GM19328 (cell line): ENCODE data around the gene OR51G1.
"Not testable (repeated sequence)": the region's sequence is repeated elsewhere in the genome, so short reads cannot be mapped to it uniquely, and the experiment has no call there.

Experiments
- ATAC-seq: cut with Tn5 transposase; IDR thresholded peaks from one replicate; pipeline ENCODE4 v1.9.1; 2021; ENCODE audit warnings: mild to moderate bottlenecking, moderate library complexity; ENCODE audit not compliant: unreplicated experiment

Gene OR51G1, protein sequence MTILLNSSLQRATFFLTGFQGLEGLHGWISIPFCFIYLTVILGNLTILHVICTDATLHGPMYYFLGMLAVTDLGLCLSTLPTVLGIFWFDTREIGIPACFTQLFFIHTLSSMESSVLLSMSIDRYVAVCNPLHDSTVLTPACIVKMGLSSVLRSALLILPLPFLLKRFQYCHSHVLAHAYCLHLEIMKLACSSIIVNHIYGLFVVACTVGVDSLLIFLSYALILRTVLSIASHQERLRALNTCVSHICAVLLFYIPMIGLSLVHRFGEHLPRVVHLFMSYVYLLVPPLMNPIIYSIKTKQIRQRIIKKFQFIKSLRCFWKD

DNA sequence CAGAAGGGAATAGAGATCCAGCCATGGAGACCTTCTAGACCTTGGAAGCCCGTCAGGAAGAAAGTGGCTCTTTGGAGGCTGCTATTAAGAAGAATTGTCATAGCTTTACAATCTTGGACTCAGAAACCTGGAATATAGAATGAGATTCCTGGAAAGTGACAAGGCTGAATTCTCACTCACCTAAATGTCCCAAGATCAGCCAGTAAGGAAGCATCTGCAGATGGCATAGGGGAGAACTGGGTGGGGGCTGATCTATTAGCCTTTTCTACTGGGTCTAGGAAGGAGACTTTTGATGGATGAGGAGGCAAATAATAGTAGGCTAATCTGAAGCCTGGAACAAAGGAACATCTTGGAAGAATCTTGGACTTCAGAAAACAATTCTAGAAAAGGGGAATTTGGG is at the start of gene OR51G1:
TSS of gene OR51G1 (minus strand) at position 101 of the 400 bp plus-strand sequence. CDS start at position 101, 0 bp downstream.
- ATAC-seq = no peak

DNA sequence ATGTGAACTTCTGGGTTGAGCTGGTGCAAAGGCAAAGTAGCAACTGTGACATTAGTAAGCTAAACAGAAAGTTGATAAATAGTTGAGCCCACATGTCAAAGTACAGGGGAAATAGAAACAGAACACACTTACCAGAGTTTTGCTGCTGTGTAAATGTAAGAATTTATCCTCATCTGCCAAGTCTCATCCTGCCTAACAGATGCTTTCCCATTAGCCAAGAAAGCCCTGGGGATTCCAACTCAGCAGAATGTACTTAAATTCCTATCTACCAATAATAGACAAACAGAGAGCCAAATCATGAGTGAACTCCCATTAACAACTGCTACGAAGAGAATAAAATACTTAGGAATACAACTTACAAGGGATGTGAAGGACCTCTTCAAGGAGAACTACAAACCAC is 38.7 kb upstream of the OR51G1 start:
- no peak for ATAC-seq

DNA sequence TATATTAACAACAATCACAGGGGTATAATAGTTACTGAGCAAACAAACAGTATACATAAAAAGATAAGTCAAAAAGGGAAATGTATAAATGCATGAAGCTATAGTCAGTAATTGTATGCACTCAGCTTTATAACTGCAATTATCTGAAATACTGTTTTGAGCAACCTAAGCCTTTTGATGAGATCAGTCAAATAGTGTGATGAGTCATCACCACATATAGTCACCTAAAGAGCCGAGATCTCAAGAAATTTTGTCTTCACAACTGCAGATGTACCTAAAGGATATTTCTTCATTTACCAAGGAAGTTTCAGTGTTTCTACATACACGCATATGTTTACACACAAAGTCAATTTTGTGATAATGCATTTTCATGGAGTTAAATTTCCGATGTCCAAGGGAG is 36.7 kb upstream of the OR51G1 start:
- ATAC-seq = no peak

DNA sequence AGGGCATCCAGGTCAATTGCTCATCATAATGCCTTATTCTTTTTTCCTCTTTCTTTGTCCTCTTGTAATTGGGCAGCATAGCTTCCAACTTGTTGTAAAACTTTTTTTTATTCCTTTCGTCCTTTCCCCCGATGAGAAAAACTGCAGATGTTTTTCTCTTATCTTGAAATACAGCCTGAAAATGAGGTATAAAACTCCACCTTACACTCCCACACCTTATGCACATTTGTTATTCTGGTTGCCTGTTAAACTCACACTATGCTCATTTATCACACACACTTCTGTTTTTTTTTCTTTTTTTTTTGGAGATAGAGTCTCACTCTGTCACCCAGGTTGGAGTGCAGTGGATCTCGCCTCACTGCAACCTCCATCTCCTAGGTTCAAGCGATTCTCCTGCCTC is 33.3 kb upstream of the OR51G1 start:
- no peak for ATAC-seq

DNA sequence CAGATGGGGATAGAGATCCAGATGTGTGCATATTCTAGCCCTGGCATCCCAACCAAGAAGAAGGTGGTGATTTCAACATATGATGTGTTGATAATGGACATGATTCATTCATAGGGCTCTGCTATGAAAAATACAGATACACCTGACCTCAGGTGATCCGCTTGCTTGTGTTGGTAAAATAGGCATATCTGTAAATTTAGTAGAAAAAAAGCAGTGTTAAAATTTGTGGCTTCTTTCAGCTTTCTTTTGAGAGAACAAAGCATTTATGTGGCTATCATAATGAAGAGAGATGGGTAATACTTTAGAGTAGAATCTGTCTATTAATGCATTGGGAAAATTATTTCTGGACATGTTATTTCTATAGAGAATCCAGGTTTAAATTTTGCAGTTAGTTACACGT is 31.5 kb upstream of the OR51G1 start, which contains the start of gene OR51A2:
TSS of gene OR51A2 (minus strand) at position 101 of the 400 bp plus-strand sequence. CDS start at position 101, 0 bp downstream.
- not testable (repeated sequence) for ATAC-seq

DNA sequence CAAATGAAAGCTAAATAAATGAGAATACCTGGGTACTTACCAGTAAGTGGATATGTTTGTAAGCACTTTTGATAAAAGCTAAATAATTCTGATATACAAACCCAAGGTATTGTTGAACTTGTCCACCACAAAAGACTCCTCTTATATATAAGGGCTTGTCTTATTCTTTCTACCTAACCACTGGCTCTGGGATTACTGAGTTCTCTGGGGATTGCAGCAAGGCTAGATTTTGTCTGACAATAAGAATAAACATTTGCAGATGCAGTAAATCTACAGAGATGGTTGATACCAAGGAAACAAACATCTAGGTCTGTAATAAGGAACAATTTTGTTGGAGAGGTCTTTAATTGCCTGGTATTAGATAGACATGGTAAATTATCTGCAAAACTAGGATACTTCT is 23.4 kb upstream of the OR51G1 start, which contains the start of gene OR51A4:
TSS of gene OR51A4 (minus strand) at position 101 of the 400 bp plus-strand sequence. CDS start 505 bp downstream, outside the sequence.
- no peak for ATAC-seq

DNA sequence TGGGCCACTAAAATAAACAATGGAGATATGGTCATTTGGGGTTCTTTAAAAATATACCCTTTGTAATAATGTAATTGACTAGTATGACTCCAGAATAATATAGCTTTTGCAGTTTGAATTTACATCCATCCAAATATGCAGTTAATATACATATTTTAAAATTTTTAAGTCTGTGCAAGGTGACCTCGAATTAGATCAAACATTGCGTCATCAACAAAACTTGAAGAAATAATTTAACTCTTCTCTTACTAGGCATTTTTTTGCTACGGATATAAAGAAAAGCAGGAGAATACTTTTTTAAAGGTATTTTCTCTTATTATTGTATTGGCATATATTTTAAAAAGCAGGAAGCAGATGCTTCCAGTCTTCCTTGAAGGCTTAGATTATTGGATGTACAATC is 12.6 kb upstream of the OR51G1 start:
- no peak for ATAC-seq

DNA sequence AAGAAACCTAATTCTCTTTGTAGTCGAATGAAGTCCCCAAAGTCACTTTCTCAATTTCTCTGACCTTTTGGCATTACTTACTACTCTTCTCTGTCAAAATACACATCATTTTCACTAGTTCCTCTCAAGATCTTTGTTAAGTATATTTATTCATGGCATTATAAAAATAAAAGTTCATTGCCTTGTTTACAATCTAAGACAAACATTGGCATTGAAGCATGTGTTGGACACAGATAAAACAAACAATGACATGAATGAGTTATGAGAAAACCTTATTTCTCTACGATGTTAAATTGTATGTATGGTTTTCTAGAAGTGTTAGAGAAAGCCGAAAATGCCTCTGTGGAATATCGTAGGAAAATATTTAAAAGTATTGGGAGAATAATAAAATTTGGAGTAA is 8.6 kb upstream of the OR51G1 start:
- no peak for ATAC-seq

DNA sequence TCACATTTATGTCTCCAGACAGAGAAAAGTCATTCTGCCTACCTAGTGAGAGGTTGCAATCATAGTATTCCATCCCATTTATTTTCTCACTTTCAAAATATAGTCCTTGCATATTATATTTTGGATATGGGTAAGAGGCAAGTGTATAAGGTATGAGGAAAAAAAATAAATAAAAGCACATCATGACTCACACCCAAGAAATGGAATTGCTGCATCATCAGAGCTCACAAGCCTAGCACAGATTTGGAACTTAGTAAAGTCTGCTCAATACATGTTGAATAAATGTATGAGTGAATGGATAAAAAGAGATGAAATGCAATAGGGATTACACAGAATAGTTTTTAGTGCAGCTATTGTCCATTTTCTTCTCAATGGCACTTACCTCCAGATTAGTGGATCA is 2.5 kb upstream of the OR51G1 start:
- no peak for ATAC-seq

DNA sequence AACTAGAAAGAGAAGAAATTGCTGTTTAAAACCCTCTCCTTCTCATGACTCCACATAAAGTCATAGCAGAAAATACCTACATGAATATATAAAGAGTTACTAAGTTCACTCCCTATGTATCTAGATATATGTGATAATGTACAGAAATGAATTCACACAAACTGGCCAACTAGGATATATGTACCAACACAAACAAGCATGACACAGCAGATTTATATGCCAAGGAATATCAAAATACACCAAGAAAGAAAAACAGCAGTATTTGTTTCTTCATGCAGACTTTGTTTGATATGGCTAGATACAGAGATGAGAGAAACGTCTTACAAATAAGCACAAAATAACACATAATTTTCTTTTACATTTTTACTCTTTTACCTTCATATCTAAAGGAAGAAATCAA is 1.8 kb downstream of the OR51G1 start:
- no peak for ATAC-seq

DNA sequence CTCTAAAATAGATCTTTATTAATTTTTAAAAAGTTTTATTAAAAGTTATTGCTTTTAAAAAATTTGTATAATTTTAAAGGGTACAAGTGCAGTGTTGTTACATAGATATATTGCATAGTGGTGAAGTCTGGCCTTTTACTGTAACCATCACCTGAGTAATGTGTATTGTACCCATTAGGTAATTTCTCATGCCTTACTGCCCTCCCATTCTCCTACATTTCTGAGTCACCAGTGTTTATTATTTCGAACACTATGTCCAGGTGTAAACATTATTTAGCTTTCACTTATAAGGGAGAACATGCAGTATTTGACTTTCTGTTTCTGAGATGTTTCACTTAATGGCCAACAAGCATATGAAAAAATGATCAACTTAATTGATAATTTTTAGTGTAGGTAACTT is 2.3 kb downstream of the OR51G1 start:
- no peak for ATAC-seq

DNA sequence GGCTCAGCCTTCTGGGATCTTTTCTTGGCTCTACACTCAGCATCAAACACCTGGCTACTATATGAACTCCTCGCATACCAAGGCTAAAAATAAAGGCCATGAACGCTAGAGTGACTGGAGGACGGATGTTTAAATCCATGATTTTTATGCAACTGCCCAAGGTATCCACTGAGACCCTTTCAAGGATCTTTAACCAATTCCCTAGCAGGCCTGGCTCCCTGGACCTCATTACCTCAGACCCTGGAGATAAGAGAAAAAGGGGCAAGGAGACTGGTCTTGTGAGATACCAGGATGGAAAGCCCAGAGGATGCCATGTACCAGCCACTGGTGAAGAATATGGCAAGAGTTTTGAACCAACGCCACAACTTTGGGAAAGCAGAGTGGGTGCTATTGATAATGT is 4.9 kb downstream of the OR51G1 start, which contains the start of gene OR51G2:
TSS of gene OR51G2 (minus strand) at position 101 of the 400 bp plus-strand sequence. CDS start 3,687 bp downstream, outside the sequence.
- ATAC-seq = no peak

DNA sequence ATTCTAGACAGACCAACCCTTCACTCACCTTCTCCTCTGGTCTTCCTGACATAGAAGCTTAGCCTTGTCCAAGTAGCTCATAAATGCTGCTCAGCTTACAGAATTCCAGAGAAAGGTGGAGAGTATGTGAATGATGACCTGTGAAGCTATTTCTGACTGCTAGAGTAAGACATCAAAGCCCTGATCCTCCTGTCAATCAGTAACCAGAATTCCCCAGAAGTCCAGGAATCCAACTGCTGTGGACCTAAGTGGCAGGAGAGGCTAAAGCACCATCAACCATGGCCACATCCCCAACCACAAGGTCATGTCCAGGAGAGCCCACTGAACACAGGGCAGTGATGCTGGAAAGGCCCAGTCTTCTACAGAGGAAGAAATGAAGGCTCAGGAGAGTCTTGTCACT is 7.6 kb downstream of the OR51G1 start:
- no peak for ATAC-seq

DNA sequence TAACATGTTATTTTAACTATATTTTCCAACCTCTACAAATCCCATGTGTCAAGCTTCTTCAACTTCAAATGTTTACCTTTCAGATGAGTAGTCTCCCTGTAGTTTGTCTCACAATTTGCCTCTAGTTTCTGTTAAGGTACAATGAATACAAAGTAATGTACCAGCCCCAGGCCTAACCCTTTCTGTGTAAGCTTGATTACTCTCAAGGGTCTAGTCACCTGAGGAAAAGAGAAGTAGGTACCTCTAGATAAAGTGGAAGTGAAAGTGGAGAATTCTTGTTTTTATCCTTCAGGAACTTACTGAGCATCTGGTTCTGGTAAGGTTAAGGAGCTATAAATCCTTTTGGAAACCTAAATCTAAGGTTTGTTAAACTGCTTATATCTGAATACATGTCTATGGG is 20.7 kb downstream of the OR51G1 start, which contains the start of gene OR51A7:
TSS of gene OR51A7 (plus strand) at position 300 of the 400 bp plus-strand sequence. CDS start 3,587 bp downstream, outside the sequence.
- no peak for ATAC-seq

DNA sequence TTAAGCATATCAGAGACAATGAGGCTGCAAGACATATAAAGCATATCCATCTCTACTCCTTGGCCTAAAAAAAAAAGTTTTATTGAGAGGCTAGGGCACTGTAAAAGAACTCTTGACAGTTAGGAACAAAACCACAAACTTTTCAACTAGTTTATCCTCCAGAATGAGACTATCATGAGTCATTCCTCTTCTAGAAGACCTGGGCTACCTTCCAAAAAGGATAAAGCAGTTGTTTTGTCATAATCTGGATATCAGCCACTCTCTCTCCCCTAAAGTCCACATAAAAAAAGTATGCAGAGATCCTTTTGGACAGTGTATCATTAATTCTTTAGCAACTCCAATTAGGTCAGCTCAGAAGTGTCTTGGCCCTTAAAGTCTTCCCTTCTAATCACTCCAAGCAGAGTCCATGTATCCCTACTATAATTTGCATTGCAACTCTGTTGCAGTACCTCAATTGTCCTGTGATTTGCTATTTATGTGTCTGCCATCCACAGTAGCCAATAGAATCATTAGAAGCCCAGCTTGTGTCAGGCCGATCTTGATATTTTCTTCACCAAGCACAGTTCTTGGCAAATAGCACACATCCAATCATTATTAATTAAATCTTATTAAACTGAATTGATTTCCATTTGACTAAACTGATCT is 32.0 kb downstream of the OR51G1 start:
- ATAC-seq = no peak

DNA sequence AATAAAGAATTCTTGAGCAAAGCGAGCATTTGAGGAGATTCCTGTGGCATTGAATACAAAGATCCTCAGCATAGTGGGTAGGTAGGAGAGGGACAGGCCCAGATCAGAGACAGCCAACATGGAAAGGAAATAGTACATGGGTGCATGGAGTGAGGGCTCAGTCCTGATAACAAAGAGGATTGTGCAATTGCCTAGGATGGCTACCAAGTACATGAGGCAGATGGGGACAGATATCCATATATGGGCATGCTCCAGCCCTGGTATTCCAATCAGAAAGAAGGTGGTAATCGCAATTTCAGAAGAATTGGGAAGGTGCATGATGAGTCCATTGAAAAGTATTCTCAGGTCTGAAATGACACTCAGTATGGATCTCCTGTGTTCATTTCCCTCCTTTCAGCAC is 33.9 kb downstream of the OR51G1 start:
- ATAC-seq = no peak

DNA sequence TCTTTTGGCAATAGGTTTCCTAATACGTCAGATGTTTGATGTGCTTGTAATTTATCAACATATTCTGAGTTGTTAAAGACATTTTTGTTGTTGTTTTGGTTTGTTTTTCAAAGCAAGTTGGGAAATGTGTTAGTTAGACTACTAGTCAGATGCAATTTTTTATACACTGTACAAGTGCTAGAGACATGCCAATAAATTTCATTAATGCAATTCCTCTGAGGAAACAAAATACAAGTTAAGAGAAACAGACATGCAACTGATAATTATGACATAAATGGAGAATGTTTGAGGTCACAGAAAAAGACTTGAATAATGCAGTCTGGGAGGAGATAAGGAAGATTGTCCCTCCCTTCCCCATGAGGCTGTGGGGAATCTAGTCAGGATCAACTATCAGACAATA is 36.5 kb downstream of the OR51G1 start:
- no peak for ATAC-seq

DNA sequence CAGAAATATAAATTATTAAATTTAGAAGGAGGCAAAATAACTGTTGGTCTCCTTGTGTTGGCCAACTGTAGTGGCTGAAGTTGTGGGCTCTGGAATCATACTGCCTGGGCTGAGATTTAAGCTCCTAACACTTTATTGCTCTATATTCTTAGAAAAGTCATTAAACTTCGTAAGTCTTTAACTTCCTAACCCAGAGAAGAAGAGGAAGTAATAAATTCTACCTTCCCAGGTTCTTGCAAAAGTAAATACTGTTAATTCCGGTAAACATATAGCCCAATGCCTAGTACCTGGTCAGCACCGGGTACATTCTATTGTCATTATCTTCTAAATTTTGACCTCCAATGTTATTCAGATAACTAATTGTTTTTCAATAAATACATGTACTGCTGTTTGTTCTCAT is 38.0 kb downstream of the OR51G1 start:
- no peak for ATAC-seq

DNA sequence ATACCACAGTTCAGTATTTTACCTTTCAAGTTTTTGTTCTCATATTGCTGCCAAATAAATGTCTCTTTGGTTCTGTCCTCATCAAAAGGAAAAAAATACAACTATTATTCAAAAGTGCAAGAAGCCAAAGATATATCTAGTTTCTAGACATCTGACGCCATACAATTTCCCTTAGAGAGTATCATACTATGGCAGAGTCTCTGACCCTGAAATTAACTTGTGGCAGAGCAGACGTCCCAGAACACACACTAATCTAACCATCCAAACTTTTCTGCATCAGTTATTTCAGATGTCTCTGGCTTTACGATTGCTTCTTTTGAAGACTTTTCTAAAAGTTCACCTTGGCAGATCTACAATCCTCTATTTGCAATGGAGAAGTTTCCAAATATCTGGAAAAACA is 39.8 kb downstream of the OR51G1 start:
- ATAC-seq = no peak

DNA sequence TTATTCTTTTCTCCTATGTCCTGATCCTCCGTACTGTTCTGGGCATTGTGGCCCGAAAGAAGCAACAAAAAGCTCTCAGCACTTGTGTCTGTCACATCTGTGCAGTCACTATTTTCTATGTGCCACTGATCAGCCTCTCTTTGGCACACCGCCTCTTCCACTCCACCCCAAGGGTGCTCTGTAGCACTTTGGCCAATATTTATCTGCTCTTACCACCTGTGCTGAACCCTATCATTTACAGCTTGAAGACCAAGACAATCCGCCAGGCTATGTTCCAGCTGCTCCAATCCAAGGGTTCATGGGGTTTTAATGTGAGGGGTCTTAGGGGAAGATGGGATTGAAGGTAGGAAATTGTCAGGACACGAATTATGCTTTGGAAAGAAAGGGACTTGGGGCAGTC is 41.6 kb downstream of the OR51G1 start:
- no peak for ATAC-seq

DNA sequence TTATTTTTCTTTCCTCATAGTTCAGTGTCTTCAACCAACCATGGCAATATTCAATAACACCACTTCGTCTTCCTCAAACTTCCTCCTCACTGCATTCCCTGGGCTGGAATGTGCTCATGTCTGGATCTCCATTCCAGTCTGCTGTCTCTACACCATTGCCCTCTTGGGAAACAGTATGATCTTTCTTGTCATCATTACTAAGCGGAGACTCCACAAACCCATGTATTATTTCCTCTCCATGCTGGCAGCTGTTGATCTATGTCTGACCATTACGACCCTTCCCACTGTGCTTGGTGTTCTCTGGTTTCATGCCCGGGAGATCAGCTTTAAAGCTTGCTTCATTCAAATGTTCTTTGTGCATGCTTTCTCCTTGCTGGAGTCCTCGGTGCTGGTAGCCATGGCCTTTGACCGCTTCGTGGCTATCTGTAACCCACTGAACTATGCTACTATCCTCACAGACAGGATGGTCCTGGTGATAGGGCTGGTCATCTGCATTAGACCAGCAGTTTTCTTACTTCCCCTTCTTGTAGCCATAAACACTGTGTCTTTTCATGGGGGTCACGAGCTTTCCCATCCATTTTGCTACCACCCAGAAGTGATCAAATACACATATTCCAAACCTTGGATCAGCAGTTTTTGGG is 42.2 kb downstream of the OR51G1 start, which contains the start of gene OR51T1:
TSS of gene OR51T1 (plus strand) at position 41 of the 641 bp plus-strand sequence. CDS start at position 41, 0 bp downstream.
- no peak for ATAC-seq
